GM23338 (cell line): ENCODE results near the gene CHAT.

Experiments
- CREB1 ChIP-seq: fragments of 250-450 bp; sonication (Bioruptor Pico); IDR thresholded peaks from 2 replicates; pipeline ENCODE4 v1.5.0; 2020; ENCODE audit warnings: low read depth, mild to moderate bottlenecking, moderate library complexity
- CTCF ChIP-seq, 2 experiments: fragments of 200-600 bp in 1 of 2; sonication (generic) in 1 of 2; conservative IDR thresholded peaks; 2 replicates each; pipeline versions ENCODE4 v1.5.1 to v1.6.1; 2016 to 2017; ENCODE audit warnings: antibody characterized with exemption in 2 of 2, low read depth in 2 of 2, mild to moderate bottlenecking in 2 of 2, moderate library complexity in 1 of 2
- ETS1 ChIP-seq: IDR thresholded peaks from 2 replicates; pipeline ENCODE4 v1.6.1; 2016; ENCODE audit warnings: antibody characterized with exemption
- EZH2 ChIP-seq: fragments of 200-600 bp; sonication (generic); IDR thresholded peaks from one replicate; pipeline ENCODE4 v1.8.0; 2017; ENCODE audit warnings: antibody characterized with exemption, mild to moderate bottlenecking, low read depth; ENCODE audit not compliant: unreplicated experiment
- EZH2phosphoT487 ChIP-seq: fragments of 200-600 bp; sonication (generic); IDR thresholded peaks from one replicate; pipeline ENCODE4 v1.8.1; 2018; ENCODE audit warnings: antibody characterized with exemption; ENCODE audit not compliant: unreplicated experiment
- JUNB ChIP-seq: IDR thresholded peaks from one replicate; pipeline ENCODE4 v1.6.1; 2016; ENCODE audit warnings: antibody characterized with exemption; ENCODE audit not compliant: unreplicated experiment
- POLR2AphosphoS5 ChIP-seq: IDR thresholded peaks from 2 replicates; pipeline ENCODE4 v1.6.1; 2016; ENCODE audit warnings: antibody characterized with exemption, low read depth
- REST ChIP-seq: IDR thresholded peaks from one replicate; pipeline ENCODE4 v1.6.1; 2018; ENCODE audit warnings: antibody characterized with exemption; ENCODE audit not compliant: unreplicated experiment
- STAT1 ChIP-seq: IDR thresholded peaks from one replicate; pipeline ENCODE4 v1.6.1; 2016; ENCODE audit warnings: antibody characterized with exemption; ENCODE audit not compliant: unreplicated experiment
- ZNF331 ChIP-seq: fragments of 250-450 bp; sonication (Bioruptor Pico); IDR thresholded peaks from 2 replicates; pipeline ENCODE4 v1.5.0; 2020; ENCODE audit warnings: low read depth, mild to moderate bottlenecking, moderate library complexity
- ZNF462 ChIP-seq: fragments of 250-450 bp; sonication (Bioruptor Pico); IDR thresholded peaks from 2 replicates; pipeline ENCODE4 v1.5.0; 2020; ENCODE audit warnings: mild to moderate bottlenecking, moderate library complexity

- TF ChIP-seq EZH2, result no peak
- TF ChIP-seq EZH2phosphoT487, result no peak
- TF ChIP-seq CTCF (conservative IDR thresholded peaks at IDR 0.05; ENCODE audit: low read depth in 2 of 2), result no peak
- TF ChIP-seq STAT1, result no peak
- no peak for TF ChIP-seq REST
- TF ChIP-seq POLR2AphosphoS5, result no peak
- no peak for TF ChIP-seq ZNF331 (CRISPR knock-in tag)
- TF ChIP-seq ETS1, result no peak
- TF ChIP-seq JUNB, result no peak
- TF ChIP-seq CREB1 (CRISPR knock-in tag), result no peak
- TF ChIP-seq ZNF462 (CRISPR knock-in tag), result no peak
Measured at GRCh38 chr10:49571388-49571787, 42.4 kb upstream of the CHAT start.
